IPS DF 6.9 (cell line): ENCODE results near the gene SUFU.
"Not testable (repeated sequence)": the region's sequence is repeated elsewhere in the genome, so short reads cannot be mapped to it uniquely, and the experiment has no call there.

Experiments used
- DNase-seq: peaks from one replicate; pipeline ENCODE4 v3.0.0-alpha.2; 2013; ENCODE audit warnings: low read depth, low spot score
- H3K27ac ChIP-seq: one replicate; pipeline ENCODE4 v1.5.1; 2013; ENCODE audit warnings: low read length, control low read depth
- H3K27me3 ChIP-seq: 2 replicates; pipeline ENCODE4 v1.6.1; 2013; ENCODE audit warnings: mild to moderate bottlenecking, low read length; ENCODE audit not compliant: control insufficient read depth, insufficient read depth
- H3K36me3 ChIP-seq: 2 replicates; pipeline ENCODE4 v1.6.1; 2013; ENCODE audit warnings: low read length; ENCODE audit not compliant: control insufficient read depth, insufficient read depth
- H3K4me1 ChIP-seq: 2 replicates; pipeline ENCODE4 v1.6.1; 2013; ENCODE audit warnings: low read length; ENCODE audit not compliant: control insufficient read depth, insufficient read depth
- H3K4me3 ChIP-seq: 2 replicates; pipeline ENCODE4 v1.5.1; 2013; ENCODE audit warnings: mild to moderate bottlenecking, low read length
- H3K9me3 ChIP-seq: 2 replicates; pipeline ENCODE4 v1.6.1; 2013; ENCODE audit warnings: low read length, inconsistent platforms; ENCODE audit not compliant: control insufficient read depth, insufficient read depth
- WGBS: extraction: QIAGEN DNeasy Blood & Tissue Kit; methylation state at CpG from one replicate; pipeline ENCODE4 v1.1.7; 2013; ENCODE audit warnings: mixed read lengths, missing lambda C conversion rate; ENCODE audit not compliant: insufficient read length, insufficient coverage; 5-methylcytosine and 5-hydroxymethylcytosine counted together

The SUFU gene

DNA sequence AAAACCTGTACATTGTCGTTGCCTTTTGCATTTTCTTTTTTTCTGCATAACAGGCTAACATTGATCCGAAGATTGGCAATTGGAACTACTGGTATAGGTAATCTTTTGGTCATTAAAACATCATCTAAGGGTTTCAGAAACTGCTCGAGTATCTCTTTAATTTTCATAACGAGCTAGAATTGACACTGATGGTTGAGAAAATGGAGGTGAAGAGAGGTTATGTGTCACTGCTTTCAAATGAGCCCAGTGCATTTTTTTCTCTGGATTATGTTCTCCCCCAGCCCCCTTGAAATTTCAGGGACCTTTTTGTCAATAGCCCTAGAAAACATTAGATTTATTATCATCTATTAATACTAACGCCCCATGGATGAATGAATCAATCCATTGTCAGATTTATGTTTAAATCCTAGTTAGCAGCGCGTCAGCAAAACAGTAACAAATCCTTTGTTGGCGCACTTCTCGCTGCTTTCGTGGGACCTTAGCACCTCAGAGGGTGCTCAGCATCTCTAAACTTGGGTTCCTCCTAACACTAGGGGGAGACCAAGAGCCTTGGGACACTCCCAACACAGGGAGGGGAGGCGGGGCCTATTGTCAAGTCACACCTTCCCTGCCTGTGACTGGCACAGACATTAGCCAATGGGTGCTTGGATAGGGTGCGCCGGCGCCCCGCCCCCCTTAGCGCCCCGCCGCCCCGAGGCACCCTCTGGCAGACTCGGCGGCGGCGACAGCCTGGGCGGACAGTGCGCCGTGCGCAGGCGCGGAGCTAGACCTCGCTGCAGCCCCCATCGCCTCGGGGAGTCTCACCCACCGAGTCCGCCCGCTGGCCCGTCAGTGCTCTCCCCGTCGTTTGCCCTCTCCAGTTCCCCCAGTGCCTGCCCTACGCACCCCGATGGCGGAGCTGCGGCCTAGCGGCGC is at the start of gene SUFU:
TSS of gene SUFU (plus strand) at position 709 of the 915 bp plus-strand sequence. CDS start at position 890, 181 bp downstream.
- WGBS, result no CpG with 5 or more reads among the region's 44 CpGs
- no peaks in the 10 kb centered on the region for H3K4me1 ChIP-seq
- no peaks in the 10 kb centered on the region for H3K9me3 ChIP-seq
- peaks cover 7% of the 10 kb centered on the region; the same call in 1 of the 2 replicates for H3K27me3 ChIP-seq
- no peak within 1 kb of the TSS for H3K27ac ChIP-seq
- peak; percentile 98 for DNase-seq
- H3K36me3 ChIP-seq, result no peaks in the 10 kb centered on the region
- peak within 1 kb of the TSS; percentile 83; the same call in 1 of the 2 replicates for H3K4me3 ChIP-seq

DNA sequence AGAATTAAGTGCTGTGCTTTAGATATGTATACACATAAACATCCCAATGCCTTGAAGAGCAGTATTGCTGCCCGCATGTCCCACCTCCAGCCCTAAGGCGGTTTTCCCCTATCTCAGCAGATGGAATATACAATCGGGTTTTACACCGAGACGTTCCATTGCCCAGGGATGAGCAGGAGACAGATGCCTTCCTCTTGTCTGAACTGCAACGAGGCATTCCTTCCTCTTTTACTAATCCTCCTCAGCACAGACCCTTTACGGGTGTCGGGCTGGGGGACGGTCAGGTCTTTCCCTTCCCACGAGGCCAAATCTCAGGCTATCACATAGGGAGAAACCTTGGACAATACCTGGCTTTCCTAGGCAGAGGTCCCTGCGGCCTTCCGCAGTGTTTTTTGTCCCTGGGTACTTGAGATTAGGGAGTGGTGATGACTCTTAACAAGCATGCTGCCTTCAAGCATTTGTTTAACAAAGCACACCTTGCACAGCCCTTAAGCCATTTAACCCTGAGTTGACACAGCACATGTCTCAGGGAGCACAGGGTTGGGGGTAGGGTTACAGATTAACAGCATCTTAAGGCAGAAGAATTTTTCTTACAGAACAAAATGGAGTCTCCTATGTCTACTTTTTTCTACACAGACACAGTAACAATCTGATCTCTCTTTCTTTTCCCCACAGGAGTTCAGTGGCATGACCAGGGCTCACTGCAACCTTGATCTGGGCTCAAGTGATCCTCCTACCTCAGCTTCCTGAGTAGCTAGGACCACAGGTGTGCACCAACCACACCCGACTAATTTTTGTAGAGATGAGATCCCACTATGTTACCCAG is 48.9 kb upstream of the SUFU start:
- H3K9me3 ChIP-seq, H3K27me3 ChIP-seq, H3K4me1 ChIP-seq, H3K27ac ChIP-seq, DNase-seq, H3K4me3 ChIP-seq, H3K36me3 ChIP-seq: not testable (repeated sequence)
- no CpG with 5 or more reads among the region's 13 CpGs for WGBS

DNA sequence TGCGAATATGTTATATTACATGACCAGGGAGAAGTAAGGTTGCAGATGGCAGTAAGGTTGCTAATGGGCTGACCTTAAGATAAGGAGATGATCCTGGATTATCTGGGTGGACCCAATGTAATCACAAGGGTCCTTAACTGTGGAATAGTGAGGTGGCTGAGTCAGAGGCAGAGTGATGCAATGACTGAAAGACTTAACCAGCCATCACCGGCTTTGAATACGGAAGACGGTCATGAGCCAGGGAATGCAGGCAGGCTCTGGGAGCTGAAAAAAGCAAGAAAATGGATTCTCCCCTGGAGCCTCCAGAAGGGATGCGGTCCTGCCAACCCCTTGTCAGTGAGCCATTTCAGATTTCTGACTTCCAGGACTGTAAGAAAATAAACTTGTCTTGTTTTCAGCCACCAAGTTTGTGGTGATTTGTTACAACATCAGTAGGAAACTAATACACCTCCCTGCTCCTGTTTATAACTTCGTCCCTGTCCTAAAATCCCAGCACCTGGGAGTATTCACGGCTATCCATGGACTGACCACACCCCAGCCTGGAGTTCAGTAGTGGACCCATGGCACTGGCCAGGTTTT is 47.8 kb upstream of the SUFU start:
- Histone ChIP-seq H3K4me1 (peaks cover 4% of the 10 kb centered on the region), H3K4me3 (no peak overlapping the region), H3K27me3 (no peaks in the 10 kb centered on the region), H3K36me3 (no peaks in the 10 kb centered on the region; the same call in 1 of the 2 replicates), H3K27ac (no peak overlapping the region), H3K9me3 (no peaks in the 10 kb centered on the region)
- WGBS, result no CpG with 5 or more reads among the region's 7 CpGs
- DNase-seq, result no peak

DNA sequence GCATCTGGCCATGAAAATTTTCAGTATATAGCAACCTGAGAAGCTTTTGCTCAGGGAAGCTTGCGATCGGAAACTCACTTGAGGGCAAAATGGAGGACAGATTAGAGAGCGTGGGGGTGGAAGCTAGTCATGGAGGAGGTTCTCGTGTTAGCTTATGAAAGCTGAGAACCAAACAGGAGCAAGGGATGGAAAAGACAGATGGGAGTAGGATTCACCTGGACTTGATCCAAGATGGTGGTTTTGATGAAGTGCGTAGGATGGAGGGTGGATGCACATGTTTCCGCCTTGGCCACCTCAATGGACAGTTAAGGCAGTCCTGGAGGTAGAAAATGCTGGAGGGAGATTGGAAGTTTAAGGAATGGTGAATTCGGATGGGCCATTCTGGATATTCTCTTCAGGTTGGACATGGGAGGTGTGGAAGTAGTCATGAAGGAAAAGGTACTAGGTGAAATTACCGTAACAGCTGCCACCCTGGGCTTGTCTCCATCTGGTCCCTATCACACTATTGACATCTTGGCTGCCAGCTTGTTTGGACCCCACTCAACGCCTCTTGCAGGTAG is 46.1 kb upstream of the SUFU start:
- Histone ChIP-seq H3K36me3 (no peaks in the 10 kb centered on the region; the same call in 1 of the 2 replicates), H3K9me3 (no peaks in the 10 kb centered on the region), H3K27me3 (no peaks in the 10 kb centered on the region), H3K27ac (no peak overlapping the region), H3K4me3 (no peak overlapping the region), H3K4me1 (peaks cover 6% of the 10 kb centered on the region)
- DNase-seq, result no peak
- no CpG with 5 or more reads among the region's 9 CpGs for WGBS

GRCh38 chr10:102458656-102459055 is 45.1 kb upstream of the SUFU start:
- Histone ChIP-seq H3K36me3 (no peaks in the 10 kb centered on the region; the same call in 1 of the 2 replicates), H3K27me3 (no peaks in the 10 kb centered on the region), H3K27ac (no peak overlapping the region), H3K4me3 (no peak overlapping the region), H3K9me3 (no peaks in the 10 kb centered on the region), H3K4me1 (peaks cover 9% of the 10 kb centered on the region)
- WGBS, result no CpG with 5 or more reads among the region's 4 CpGs
- DNase-seq, result no peak

- Histone ChIP-seq H3K9me3 (no peaks in the 10 kb centered on the region), H3K4me3 (no peak overlapping the region; the same call in 1 of the 2 replicates), H3K27ac (no peak overlapping the region), H3K4me1 (peaks cover 6% of the 10 kb centered on the region; the same call in 1 of the 2 replicates), H3K27me3 (no peaks in the 10 kb centered on the region), H3K36me3 (no peaks in the 10 kb centered on the region; the same call in 1 of the 2 replicates)
- no CpG with 5 or more reads among the region's 8 CpGs for WGBS
- DNase-seq, result no peak
Measured at GRCh38 chr10:102460836-102461186, 43.0 kb upstream of the SUFU start.

GRCh38 chr10:102461187-102462054 is 42.4 kb upstream of the SUFU start:
- H3K9me3 ChIP-seq, result no peaks in the 10 kb centered on the region
- peak overlapping the region; percentile 35; the same call in 1 of the 2 replicates for H3K4me3 ChIP-seq
- H3K27ac ChIP-seq, result no peak overlapping the region
- DNase-seq, result peak; percentile 91
- H3K4me1 ChIP-seq, result peaks cover 6% of the 10 kb centered on the region; the same call in 1 of the 2 replicates
- no peaks in the 10 kb centered on the region for H3K27me3 ChIP-seq
- WGBS, result no CpG with 5 or more reads among the region's 54 CpGs
- no peaks in the 10 kb centered on the region for H3K36me3 ChIP-seq

- H3K27me3 ChIP-seq, result no peaks in the 10 kb centered on the region
- H3K36me3 ChIP-seq, result no peaks in the 10 kb centered on the region
- no CpG with 5 or more reads among the region's 6 CpGs for WGBS
- no peak overlapping the region; the same call in 1 of the 2 replicates for H3K4me3 ChIP-seq
- H3K27ac ChIP-seq, result no peak overlapping the region
- H3K4me1 ChIP-seq, result peaks cover 6% of the 10 kb centered on the region; the same call in 1 of the 2 replicates
- no peak for DNase-seq
- H3K9me3 ChIP-seq, result no peaks in the 10 kb centered on the region
Measured at GRCh38 chr10:102462512-102463054, 41.2 kb upstream of the SUFU start.

GRCh38 chr10:102463983-102464382 is 39.8 kb upstream of the SUFU start:
- no peak for DNase-seq
- H3K36me3 ChIP-seq, result no peaks in the 10 kb centered on the region
- no peak overlapping the region for H3K27ac ChIP-seq
- H3K27me3 ChIP-seq, result no peaks in the 10 kb centered on the region
- no CpG with 5 or more reads among the region's 10 CpGs for WGBS
- peaks cover 6% of the 10 kb centered on the region; the same call in 1 of the 2 replicates for H3K4me1 ChIP-seq
- no peaks in the 10 kb centered on the region for H3K9me3 ChIP-seq
- no peak overlapping the region for H3K4me3 ChIP-seq
